Pons (tissue), 1 donor: ENCODE measurements around the gene PBXIP1.
A peak's percentile ranks its signal among the peaks of the same experiment; 100 is the strongest.

ENCODE experiments used
- DNase-seq: peaks from one replicate; pipeline ENCODE4 v3.0.0-alpha.2; 2016; ENCODE audit warnings: low spot score

PBXIP1 gene, protein sequence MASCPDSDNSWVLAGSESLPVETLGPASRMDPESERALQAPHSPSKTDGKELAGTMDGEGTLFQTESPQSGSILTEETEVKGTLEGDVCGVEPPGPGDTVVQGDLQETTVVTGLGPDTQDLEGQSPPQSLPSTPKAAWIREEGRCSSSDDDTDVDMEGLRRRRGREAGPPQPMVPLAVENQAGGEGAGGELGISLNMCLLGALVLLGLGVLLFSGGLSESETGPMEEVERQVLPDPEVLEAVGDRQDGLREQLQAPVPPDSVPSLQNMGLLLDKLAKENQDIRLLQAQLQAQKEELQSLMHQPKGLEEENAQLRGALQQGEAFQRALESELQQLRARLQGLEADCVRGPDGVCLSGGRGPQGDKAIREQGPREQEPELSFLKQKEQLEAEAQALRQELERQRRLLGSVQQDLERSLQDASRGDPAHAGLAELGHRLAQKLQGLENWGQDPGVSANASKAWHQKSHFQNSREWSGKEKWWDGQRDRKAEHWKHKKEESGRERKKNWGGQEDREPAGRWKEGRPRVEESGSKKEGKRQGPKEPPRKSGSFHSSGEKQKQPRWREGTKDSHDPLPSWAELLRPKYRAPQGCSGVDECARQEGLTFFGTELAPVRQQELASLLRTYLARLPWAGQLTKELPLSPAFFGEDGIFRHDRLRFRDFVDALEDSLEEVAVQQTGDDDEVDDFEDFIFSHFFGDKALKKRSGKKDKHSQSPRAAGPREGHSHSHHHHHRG

DNA sequence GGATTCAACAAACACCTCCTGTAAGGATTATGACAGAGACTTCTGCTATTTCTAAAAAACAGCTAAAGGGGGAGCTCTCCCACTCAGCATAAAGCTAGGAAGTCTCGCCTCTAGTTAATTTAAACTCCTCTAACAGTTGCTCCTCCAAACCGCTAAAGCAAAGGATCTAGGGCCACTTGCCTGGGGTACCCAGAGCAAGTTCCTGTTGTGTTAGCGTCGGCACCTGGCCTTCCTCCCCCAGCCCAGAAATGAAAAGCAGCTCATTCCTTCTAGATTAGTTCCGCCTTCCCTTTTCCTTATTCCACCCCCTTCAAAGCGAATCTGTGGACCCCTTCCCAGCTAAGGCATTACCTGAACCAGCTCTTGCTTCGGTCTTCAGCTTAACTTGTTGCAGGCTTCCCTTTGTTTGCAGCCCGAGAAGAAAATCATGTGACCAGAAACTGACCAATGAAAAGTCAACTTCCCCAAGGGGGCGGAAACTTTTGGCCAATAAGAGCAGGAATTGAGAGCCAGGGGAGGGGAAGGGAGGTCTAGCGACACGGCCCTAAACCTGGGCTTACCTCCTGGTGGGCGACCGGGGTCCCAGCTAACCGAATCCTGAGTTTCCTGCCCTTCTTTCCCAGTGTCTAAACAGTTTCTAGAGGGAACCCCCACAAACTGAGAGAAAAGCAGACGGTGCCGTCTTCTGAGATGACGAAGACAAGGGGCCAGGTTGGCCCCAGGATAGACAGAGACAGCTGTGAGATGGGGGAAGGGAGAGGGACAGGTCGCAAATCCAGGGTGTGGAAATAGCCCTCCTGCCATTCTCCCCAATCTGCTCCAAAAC, at the start of gene PBXIP1:
Gene PBXIP1 (minus strand): TSS at position 382 of the 826 bp plus-strand sequence. CDS start 2,378 bp downstream, outside the sequence.
- peak; percentile 98 for DNase-seq

DNA sequence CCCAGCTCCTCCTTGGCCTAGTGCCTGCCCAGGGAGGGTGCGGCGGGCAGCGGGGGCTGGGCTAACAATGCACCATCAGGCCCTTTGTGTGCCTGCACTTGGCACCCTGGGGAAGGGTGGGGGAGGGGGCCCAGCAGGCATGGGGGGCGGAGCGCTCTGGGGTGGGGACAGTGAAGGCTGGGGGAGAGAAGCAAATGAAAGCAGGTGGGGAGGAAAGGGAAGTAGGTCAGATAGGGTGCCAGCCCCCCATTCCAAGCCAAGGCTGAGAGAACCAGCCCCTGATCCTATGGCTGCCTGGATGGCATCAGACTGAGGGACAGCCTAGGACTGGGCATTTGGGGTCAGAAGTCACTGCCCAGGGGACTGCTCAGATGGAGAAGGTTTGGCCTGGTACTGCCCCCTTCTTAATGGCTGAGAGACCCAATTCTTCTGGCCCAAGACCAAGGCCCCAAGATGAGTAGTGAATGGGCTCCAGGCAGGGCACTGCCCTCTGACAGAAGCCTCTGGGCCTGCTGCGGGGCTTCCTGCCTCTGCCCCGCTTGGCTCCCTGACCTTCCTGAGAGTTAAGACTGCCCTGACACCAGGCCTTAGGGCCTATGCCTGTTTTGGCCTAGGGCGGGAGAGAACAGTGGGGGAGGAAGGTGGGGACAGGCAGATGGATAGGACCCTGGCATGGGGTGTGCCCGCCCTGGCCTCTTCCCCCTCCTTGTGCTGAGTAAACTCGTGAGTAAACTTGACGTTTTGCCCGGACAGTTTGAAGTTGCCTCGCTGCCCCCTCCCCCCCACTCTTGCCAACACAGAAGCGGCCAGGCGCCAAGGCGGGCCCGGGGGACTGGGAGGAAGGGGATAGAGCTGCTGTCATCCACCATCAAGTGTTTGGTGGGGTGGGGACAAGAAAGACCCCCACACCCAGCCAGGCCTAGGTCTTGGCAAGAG, 49.4 kb upstream of the PBXIP1 start:
- peak; percentile 79 for DNase-seq

DNA sequence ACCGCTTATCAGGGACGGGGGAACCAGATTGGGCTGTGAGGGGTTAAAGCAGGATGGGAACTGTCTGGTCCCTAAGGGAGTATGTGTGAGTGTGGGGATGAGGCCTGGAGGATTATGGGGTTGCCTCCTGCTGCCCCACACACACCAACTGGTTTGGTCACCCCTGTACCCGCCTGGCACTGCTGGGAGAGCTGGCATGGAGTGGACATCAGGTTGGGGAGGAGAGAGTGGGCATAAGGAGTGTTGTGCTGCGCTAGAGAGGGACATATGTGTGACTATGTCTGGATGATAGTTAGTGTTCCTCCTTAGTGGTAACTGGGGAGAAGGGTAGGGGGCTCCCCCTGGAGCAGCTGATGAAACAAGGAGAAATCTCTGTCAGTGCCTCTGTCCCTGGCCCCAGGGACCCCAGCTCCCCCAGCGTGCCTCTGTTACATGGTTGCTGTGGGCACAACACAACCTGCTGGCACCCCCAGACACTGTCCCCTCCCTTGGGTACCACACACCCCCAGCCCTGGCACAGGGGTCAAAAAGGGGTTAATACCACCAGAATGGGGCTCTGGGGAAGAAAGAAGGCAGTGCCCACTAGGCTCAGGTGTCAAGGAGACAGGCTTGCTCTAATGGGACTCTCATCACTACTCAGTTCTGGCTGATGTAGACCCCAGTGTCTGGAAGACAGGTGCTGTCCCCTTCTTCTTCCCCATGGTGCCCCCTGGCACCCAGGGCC, 48.6 kb upstream of the PBXIP1 start:
- peak; percentile 69 for DNase-seq

DNA sequence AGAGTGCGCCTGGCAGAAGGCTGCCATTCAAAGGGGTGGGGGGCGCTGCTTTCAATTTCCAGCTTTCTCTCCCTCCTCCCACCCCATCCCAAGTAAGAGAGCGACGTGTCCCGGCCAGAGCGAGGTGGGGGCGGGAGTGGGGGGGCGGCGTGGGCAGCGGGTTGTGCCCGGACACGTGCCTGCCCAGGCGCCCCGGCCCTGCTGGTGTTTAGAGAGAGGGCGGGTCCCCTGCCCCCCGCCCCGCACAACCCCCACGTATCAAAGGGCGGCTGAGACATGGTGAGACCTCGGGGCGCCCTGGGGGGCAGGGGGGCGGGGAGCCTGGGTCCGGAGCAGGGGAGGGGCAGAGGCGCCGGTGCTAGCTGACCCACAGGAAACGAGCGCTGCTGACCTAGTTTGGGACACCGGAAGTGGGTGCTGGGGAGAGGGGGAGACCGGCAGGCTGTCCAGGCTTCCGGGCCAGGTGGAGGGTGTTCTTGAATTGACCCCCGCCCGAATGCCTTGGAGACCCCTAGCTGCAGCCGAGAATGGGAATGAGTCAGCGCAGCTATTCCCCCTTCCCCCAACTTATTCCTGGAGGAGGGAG, 48.0 kb upstream of the PBXIP1 start:
- peak; percentile 67 for DNase-seq

DNA sequence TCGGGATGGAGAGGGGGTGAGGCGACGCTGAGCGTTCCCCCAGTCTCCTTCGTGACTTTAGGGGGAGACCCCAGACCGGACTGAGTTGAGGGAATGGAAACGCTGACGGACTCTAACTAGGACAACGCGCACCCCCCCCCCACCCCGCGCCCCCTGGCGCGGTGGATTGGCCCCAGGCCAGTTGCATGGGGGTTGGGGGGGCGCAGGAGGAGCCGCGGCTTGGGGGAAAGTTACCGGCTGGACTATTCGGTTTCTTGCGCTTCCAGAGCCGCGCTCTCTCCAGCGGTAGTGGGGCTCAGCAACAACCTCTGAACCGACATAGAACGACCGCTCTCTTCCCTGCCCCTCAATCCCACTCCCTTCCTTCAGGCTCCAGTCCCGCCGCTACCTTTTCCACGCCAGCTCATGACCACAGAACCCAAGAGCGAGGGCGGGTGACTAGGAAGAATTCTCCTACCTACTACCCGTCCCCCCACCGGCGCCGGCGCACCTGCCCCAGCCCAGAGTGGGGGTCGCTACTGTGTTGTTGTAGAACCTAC, 47.4 kb upstream of the PBXIP1 start:
- DNase-seq: no peak

DNA sequence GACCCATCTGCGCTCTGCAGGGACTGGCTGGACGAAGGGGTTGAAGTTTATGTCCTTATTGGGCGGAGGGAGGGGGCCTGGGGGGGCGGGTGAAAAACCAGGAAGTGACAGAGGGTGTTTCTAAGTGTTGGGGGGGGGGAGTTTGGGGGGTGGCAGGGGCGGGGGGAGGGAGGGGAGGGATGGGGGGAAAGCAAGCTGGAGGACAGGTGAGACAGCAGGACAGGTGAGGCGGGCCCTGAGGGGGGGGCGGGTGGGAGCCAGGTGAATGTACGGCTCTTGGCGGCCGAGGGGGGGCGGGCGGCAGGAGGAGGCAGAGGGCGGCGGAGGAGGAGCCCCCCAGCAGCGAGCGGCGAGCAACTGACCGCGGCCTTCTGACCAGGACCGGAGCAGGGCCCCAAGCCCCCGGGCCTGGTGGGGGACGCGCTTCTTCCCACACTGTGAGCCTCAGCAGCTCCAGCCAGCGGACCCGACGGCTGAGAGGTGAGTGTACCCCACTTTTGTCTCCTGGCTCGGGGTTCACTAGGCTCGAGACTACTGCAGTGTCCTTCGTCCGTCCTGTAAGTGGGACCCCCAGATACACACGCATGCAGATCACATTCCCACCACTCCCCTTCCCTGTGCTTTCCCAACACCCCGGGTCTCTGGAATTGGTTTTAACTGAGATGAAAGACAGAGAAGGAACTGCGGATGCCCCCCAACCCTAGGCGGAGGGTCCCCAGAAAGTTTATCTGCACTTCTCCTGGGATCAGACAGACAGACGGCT, 46.7 kb upstream of the PBXIP1 start, which contains the start of gene ZBTB7B:
Gene ZBTB7B (plus strand): TSS at position 339 of the 763 bp plus-strand sequence. CDS start 11,859 bp downstream, outside the sequence.
- peak; percentile 45 for DNase-seq

DNA sequence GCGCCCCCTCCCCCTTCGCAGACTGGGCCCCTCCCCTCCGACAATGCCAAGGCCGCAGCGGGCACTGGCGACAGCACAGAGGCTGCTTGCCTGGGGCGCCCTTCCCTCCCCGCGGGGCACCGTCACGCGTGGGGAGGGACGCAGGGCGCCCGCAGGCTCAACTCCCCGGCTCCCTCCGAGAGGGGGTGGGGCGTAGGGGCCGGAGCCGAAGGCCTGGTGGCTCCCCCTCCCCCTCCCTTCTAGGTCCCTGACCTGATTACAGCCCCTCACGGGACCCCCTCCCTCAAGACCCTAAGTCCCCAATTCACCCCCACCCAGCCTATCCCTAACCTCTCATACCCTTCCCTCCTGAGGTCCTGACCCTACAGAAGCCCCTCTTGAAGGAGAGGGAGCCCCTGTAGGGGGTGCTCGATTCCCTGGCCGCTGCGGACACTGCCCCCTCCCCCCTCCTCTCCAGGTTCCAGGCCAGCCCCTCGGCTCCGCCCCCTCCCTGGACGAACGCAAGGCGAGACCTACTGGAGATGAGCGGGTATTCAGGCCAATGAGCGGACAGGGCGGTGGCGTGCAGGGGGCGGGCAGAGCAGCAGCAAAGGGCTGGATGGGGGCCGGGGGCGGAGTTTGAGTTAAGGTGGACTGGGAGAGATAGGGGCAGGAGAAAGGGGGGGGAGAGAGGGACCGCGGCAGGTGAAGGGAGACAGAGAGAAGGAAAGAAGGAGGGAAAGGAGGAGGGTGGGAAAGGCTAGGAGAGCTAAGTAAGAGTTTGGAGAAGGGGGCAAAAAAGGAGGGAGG, 46.0 kb upstream of the PBXIP1 start:
- DNase-seq: peak; percentile 99

DNA sequence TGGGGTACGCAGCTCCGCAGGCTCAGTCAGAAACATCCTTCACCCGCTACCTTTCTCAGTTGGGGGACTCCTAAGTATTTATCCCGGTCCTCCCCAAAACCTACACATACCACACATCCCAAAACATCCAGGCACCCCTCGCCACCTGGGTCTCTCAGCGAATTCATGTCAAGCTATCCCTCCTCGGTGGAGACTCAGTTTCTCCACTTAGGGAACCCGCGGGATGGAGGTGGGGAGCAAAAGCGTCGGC, 45.5 kb upstream of the PBXIP1 start:
- DNase-seq: no peak

DNA sequence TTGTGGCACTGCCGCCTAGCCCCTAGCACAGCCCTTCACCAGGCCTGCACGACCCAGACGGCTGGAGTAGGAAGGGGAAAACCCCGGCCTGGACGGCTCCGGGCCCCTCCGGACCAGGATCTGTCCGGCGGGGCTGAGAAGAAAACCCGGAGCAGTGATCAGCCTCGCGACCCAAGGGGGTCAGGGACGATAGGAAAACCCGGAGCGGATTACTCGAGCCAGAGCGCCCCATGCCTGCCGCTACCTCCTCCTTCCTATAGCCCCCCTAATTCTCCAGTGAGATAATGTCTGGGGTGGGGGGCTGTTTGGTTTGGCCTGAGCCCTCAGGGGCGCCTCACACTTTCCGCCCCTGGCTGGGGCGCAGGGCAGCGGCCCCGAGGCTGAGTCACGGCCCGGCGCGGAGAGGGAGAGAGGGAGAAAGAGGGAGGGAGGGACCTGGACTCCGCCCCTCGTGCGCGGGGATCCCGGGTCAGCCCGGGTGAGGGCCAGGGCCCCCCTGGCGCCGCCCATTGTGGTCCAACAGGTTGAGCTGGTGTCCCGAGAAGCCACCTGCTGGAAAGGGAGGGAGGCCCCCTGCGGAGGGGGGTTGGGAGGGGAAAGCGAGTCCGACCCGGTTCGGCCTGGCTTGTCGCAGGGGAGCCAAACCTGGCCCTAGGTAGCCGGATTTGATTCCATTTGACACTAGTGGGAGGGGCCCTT, 45.0 kb upstream of the PBXIP1 start:
- peak; percentile 83 for DNase-seq

DNA sequence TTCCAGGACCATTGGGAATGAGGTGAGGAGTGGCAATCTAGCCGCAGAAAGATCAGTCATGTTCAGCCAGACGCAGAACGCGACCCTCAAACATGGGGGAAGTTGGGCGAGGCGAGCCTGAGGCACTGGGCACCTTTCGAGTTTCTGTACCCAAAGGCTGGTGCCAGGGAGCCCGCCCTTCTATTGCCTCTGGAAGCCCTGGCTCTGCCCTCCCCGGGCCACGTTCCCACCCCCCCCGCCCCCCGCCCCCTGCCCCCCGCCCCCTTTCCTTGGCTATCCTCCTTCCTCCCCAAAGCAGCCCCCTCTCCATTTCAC, 44.5 kb upstream of the PBXIP1 start:
- no peak for DNase-seq

DNA sequence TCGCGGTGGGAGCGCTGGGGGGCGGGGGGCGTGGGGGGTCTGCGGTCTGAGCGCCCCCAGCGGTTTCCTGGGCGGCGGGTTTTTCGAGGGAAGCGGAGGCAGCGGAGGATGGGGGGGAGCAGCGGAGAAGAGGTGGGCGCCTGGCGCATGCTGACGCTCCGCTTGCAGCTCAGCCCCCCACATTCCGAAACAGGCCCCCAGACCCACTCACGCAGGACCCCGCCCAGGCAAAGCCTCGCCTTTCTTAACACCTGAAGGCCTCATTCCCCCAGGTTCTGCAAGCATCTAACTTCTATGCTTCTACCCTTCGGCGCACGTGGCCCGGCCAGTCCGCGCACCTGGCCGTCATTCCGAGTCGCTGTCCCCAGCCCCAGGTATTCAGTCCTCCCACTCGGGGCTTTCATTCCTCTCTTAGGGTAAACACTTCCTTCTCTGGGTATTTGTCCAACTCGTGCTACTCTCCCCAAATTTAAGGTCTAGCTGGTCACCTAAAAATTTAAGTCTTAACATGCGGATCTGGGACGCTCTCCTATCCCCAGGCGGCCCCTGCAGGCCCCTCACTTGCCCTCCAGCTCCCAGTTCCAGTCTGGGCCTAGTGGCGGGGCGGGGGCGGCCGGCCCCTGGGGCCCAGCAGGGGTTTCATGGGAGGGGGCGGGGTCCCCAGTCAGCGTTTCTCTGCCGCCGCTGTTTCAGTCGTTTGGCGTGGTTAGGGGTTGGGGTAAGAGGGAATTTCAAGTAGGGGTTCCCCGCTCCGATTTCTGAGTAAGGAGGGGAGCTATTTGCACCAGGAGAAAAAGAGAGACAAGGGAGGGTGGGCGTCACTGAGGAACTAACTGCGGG, 43.9 kb upstream of the PBXIP1 start:
- no peak for DNase-seq

DNA sequence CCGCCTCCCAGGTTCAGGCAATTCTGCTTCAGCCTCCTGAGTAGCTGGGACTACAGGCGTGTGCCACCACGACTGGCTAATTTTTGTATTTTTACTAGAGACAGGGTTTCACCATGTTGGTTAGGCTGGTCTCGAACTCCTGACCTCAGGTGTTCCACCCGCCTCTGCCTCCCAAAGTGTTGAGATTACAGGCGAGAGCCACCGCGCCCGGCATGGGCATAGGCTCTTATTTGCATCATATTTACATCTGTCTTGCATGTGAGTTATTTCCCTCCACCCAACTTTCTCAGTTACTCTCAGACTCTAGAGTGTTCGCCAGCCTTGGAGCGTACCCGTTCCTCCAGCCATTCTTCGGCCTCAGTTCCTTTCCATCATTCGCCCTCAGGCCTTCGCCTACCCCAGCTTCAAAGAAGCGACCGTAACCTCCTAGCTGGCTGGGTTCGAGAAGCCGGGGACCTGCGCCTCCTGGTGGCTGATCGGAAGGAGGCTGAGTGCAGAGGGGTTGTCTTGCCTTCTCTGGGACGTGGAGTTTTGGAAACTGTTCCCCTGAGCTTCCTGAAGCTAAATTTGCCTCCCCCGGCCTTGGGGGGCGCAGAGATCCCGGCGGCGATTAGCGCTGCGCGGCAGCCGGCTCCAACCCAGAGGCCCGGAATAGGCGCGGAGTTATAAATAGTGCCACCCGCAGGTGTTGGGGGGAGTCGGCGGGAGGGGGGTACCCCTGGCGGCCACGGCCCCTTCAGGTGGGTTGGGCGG, 43.1 kb upstream of the PBXIP1 start:
- DNase-seq: no peak

DNA sequence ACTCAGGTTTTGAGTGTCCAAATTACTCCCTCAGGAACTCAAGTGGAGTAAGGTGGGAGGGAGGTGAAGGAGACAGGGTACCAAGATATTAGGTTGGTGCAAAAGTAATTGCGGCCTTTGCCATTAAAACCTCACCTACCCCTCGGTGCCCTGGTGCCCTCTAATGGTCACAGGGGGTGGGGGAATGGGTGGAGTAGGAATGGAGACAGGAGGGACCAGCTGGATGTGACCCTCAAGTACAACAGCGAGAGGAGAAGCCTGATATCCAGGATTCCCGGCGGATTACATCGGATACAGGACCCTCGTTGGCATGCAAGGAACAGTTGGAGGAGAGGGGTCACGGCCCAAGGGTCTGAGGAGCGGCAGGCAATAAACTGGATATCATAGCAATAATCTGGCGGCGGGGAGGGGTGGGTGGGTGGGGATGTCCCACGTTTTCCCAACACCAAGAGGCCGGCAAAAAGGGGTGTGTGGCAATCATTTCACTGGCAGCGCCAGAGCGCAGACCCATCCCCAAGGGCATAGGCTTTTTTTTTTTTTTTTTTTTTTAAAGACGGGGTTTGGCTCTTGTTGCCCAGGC, 42.4 kb upstream of the PBXIP1 start:
- no peak for DNase-seq

DNA sequence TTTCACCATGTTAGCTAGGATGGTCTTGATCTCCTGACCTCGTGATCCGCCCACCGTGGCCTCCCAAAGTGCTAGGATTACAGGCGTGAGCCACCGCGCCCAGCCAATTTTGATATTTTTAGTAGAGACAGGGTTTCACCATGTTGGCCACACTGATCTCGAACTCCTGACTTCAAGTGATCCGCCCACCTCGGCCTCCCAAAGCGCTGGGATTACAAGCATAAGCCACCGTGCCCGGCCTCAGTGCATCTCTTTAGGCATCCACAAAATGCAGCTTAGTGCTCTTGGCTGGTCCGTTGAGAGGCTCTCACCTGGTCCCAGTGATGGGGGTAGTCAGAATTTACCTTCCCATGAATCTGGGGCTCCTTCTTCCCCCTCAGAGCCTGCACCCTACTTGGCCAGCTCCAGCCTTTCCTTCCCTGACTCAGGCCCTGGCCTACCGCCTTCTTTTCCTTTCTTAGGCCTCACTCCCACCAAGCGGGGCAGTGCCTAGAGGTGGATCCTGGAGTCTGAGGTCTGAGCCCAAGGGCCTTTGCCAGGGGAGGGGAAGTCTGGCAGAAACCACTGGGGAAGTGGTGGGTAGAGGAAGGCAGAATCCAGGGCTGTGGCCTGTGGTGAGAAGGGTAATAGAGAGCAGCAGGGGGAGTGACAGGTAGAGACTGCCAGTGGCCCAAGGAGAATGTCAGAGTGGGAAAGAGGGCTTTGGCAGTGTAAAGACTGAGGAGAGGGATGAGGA, 41.2 kb upstream of the PBXIP1 start:
- DNase-seq: no peak

DNA sequence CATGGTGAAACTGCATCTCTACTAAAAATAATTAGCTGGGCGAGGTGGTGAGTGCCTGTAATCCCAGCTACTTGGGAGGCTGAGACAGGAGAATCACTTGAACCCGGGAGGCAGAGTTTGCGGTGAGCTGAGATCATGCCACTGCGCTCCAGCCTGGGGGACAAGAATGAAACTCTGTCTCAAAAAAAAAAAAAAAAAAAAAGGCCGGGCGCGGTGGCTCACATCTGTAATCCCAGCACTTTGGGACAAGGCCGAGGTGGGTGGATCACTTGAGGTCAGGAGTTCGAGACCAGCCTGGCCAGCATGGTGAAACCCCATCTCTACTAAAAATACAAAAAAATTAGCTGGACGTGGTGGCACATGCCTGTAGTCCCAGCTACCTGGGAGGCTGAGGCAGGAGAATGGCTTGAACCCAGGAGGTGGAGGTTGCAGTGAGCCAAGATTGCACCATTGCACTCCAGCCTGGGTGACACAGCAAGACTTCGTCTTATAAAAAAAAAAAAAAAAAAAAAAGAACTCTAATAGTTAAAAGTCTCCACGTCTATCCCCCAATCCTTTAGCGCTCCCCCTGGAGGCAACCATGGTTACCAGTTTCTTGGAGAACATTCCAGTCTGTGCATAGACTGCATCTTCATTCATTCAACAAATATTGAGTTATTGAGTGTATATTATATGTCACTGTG, 39.5 kb upstream of the PBXIP1 start:
- peak; percentile 77 for DNase-seq
